ENCODE measurements around the gene VKORC1. TPM values are rescaled to one million over a fixed set of nuclear protein-coding genes. Genes with fewer than 3 reads are reported as not detected.
A peak's percentile ranks its signal among the peaks of the same experiment; 100 is the strongest.

The VKORC1 gene
- total and polyA plus RNA-seq, 2 of the 4 experiments (the other 2 are of a cell fraction), result 65.2 to 317 TPM

DNA sequence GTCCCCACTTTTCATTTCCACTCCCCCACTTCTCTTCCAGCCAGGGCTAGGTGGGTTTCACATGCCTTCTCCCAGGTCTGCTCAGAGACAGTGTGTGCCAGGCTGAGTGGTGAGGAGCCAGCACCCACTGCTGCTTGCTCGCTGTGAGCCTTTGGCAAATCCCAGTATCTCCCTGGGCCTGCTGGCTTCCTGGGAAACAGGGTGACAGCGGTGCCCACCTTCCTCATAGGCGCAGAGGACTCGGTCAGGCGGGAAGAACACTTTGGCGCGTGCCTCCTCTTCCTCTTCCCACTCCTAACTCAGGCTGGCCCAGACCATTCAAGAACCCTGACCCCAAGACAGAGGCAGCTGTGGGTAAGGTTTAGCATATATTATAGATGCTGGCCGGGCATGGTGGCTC, 5.4 kb downstream of the VKORC1 start:
- Histone ChIP-seq H2AFZ (replicated peaks; ENCODE audit: low read length, poor library complexity) (no peak overlapping the region), H2BK5ac (ENCODE audit: low read depth, low read length, poor library complexity, severe bottlenecking) (no peak overlapping the region), H3K18ac (ENCODE audit: low read depth, low read length) (no peak overlapping the region), H3K79me1 (ENCODE audit: low read depth in 1 of 2, low read length in 2 of 2) (peaks cover 32 to 62% of the 10 kb centered on the region in 2 experiments), H3K9me1 (ENCODE audit: insufficient read depth, low read length) (peaks cover 10% of the 10 kb centered on the region), H3K4me3 (ENCODE audit: insufficient read depth, low read depth, low read length) (no peak overlapping the region), H2AK9ac (replicated peaks; ENCODE audit: low read depth, low read length, poor library complexity) (peak overlapping the region; percentile 5), H3K56ac (ENCODE audit: extremely low read depth, insufficient read depth, low read length) (no peak overlapping the region), H3K23ac (ENCODE audit: low read depth, low read length) (no peak overlapping the region), H4K5ac (ENCODE audit: low read depth, low read length) (no peak overlapping the region), H2BK20ac (ENCODE audit: low read depth, low read length) (no peak overlapping the region), H3K14ac (replicated peaks; ENCODE audit: low read depth, low read length) (no peak overlapping the region), H3K9me3 (ENCODE audit: control insufficient read depth, insufficient read depth, low read length) (no peaks in the 10 kb centered on the region), H2AK5ac (ENCODE audit: low read depth, low read length) (no peak overlapping the region), H3K9ac (ENCODE audit: low read depth, low read length) (no peak overlapping the region), H3K36me3 (ENCODE audit: control insufficient read depth, insufficient read depth, low read length) (peaks cover 40% of the 10 kb centered on the region), H3K4ac (ENCODE audit: low read depth, low read length) (no peak overlapping the region), H3K4me2 (ENCODE audit: low read depth, low read length) (no peak overlapping the region), H2BK120ac (ENCODE audit: low read depth, low read length) (no peak overlapping the region), H4K91ac (ENCODE audit: insufficient read depth, low read depth, low read length) (no peak overlapping the region), H4K20me1 (ENCODE audit: insufficient read depth, low read length) (peaks cover 14% of the 10 kb centered on the region), H3K4me1 (ENCODE audit: control insufficient read depth, insufficient read depth, low read length) (peaks cover 3% of the 10 kb centered on the region), H4K8ac (ENCODE audit: low read depth in 2 of 2, low read length in 2 of 2) (no peak overlapping the region), H3K27me3 (ENCODE audit: control insufficient read depth, insufficient read depth, low read length) (no peaks in the 10 kb centered on the region), H3K27ac (ENCODE audit: insufficient read depth, low read length) (no peak overlapping the region), H2BK15ac (ENCODE audit: low read depth, low read length) (no peak overlapping the region)
- ATAC-seq (ENCODE audit: low read depth) (no peak), DNase-seq (no peak)
- no peak for TF ChIP-seq MAFK (IDR thresholded peaks at IDR 0.05; ENCODE audit: low read depth, low read length)
- no peak for TF ChIP-seq MAZ (IDR thresholded peaks at IDR 0.05; ENCODE audit: borderline replicate concordance, low read depth, low read length)
- TF ChIP-seq BHLHE40 (IDR thresholded peaks at IDR 0.05; ENCODE audit: low read depth, low read length), result no peak
- TF ChIP-seq RAD21 (IDR thresholded peaks at IDR 0.05; ENCODE audit: low read length), result no peak
- no peak for TF ChIP-seq RCOR1 (IDR thresholded peaks at IDR 0.05; ENCODE audit: insufficient replicate concordance, low read length)
- no peak for TF ChIP-seq NFE2L2 (IDR thresholded peaks at IDR 0.05; ENCODE audit: low read depth, low read length)
- TF ChIP-seq FOS (IDR thresholded peaks at IDR 0.05; ENCODE audit: low read depth, low read length), result no peak
- TF ChIP-seq, protein P1, sequence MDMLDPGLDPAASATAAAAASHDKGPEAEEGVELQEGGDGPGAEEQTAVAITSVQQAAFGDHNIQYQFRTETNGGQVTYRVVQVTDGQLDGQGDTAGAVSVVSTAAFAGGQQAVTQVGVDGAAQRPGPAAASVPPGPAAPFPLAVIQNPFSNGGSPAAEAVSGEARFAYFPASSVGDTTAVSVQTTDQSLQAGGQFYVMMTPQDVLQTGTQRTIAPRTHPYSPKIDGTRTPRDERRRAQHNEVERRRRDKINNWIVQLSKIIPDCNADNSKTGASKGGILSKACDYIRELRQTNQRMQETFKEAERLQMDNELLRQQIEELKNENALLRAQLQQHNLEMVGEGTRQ (IDR thresholded peaks at IDR 0.05; ENCODE audit: low read depth, low read length), result no peak
- TF ChIP-seq, protein P2, sequence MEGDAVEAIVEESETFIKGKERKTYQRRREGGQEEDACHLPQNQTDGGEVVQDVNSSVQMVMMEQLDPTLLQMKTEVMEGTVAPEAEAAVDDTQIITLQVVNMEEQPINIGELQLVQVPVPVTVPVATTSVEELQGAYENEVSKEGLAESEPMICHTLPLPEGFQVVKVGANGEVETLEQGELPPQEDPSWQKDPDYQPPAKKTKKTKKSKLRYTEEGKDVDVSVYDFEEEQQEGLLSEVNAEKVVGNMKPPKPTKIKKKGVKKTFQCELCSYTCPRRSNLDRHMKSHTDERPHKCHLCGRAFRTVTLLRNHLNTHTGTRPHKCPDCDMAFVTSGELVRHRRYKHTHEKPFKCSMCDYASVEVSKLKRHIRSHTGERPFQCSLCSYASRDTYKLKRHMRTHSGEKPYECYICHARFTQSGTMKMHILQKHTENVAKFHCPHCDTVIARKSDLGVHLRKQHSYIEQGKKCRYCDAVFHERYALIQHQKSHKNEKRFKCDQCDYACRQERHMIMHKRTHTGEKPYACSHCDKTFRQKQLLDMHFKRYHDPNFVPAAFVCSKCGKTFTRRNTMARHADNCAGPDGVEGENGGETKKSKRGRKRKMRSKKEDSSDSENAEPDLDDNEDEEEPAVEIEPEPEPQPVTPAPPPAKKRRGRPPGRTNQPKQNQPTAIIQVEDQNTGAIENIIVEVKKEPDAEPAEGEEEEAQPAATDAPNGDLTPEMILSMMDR (conservative IDR thresholded peaks at IDR 0.05; ENCODE audit: low read depth, low read length), result no peak
- no peak for TF ChIP-seq CHD1 (IDR thresholded peaks at IDR 0.05; ENCODE audit: low read depth, low read length)
- TF ChIP-seq, protein P3, sequence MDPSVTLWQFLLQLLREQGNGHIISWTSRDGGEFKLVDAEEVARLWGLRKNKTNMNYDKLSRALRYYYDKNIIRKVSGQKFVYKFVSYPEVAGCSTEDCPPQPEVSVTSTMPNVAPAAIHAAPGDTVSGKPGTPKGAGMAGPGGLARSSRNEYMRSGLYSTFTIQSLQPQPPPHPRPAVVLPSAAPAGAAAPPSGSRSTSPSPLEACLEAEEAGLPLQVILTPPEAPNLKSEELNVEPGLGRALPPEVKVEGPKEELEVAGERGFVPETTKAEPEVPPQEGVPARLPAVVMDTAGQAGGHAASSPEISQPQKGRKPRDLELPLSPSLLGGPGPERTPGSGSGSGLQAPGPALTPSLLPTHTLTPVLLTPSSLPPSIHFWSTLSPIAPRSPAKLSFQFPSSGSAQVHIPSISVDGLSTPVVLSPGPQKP (IDR thresholded peaks at IDR 0.05; ENCODE audit: borderline replicate concordance, low read depth, low read length), result no peak
- no peak for TF ChIP-seq SMC3 (IDR thresholded peaks at IDR 0.05; ENCODE audit: low read depth, low read length)
- no peak for TF ChIP-seq MXI1 (IDR thresholded peaks at IDR 0.05; ENCODE audit: borderline replicate concordance, low read depth, low read length)
- no TSS peak for BruUV-seq (replicated peaks)
- in situ Hi-C loops (cut with MboI; ENCODE audit: low sequenced_read_pairs) (loop anchor here (10.0 kb wide), 1 partner anchor 104 kb away; the partner anchor contains the start of gene HSD3B7), intact Hi-C loops (cut with micrococcal nuclease) (no loop called here), dilution Hi-C loops (cut with HindIII; ENCODE audit: low sequenced_read_pairs, unreplicated experiment) (no loop called here)
- ChIA-PET CTCF (no interaction called here), POLR2A (ENCODE audit: unreplicated experiment) (no interaction called here)
- WGBS, 2 experiments (ENCODE audit: extremely low coverage in 2 of 2, insufficient read length in 1 of 2), result no CpG with 5 or more reads among the region's 8 CpGs
